Right ventricle myocardium superior (tissue), 1 donor: ENCODE measurements around the gene ACRBP. TPM values are rescaled to one million over a fixed set of nuclear protein-coding genes. Genes with fewer than 3 reads are reported as not detected.

ENCODE experiments used
- ATAC-seq: fragments of 200-7000 bp; cut with Tn5 transposase; one replicate; pipeline ENCODE4 v1.9.1; 2020; ENCODE audit warnings: mild to moderate bottlenecking; ENCODE audit not compliant: poor library complexity
- DNase-seq: peaks from one replicate; pipeline ENCODE4 v3.0.0-alpha.2; 2020
- intact Hi-C: fragments of 100-400 bp; cut with DNase I; formaldehyde crosslinking; loops from one replicate; pipeline ENCODE4 v1.11.2; 2022
- total RNA-seq: library from RNA; stranded (reverse); fragmentation: NEBNext Ultra II Directional; extraction: Animal tissue kit (Norgen Biotek cat#: 25700); gene quantifications from one replicate; pipeline ENCODE4 v1.2.1, GENCODE V29; 2021
- donor health status: DM: no; HTN: yes; CAD: no; lungs with severe emphysema.

Gene ACRBP
- total RNA-seq, 1 donor from 2014 or later, result 0.51 TPM

- no peak for ATAC-seq
- intact Hi-C loops, result no loop called here
- no peak for DNase-seq
Measured at GRCh38 chr12:6626654-6627283, 20.5 kb downstream of the ACRBP start.

DNA sequence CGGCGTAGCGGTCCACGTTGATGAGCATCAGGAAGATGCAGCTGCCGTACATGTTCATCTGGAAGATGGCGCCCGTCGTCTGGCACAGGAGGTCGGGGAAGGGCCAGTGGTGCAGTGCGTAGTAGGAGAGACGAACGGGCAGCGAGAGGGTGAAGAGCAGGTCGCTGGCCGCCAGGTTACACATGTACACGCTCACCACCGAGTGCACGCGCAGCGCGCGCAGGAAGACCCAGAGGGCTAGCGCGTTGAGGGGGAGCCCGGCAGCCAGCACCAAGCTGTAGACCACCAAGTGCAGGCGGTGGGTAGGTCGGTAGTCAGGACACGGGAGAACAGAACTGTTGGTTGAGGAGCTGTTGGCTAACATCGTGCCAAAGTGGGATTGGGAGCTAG is 26.4 kb downstream of the ACRBP start:
- intact Hi-C loops, result no loop called here
- ATAC-seq, result no peak
- DNase-seq, result no peak

DNA sequence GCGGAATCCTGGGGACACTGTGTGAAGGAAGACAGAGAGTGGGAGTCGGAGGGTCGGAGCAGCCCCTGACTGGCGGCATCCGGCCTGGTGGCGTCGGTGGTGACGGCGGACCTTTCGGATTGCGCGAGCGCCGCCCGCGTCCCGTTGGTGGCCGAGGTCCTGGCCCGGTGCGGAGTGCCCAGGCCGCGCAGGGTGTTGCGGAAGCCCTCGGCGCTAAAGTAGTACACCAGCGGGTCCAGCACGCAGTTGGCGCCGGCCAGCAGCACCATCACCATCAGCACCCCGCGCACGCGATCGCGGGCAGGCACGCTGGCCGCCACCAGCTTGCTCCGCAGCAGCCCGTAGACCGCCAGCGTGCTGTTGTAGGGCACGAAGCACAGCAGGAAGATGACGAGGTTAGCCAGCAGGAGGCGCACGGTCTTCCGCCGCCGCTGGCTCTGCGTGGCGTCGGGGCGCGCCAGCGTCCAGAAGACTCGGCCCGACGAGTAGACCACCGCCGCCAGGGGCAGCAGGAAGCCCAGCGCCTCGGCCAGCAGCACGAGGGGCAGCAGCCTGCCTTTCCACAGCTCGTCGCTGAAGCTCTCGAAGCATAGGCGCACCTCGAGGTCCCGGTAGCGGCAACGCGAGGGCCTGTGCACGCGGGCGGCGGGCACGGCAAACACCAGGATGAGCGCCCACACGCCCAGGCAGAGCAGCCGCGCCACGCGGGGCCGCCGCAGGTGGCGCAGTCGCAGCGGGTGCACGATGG is 26.9 kb downstream of the ACRBP start:
- peak; percentile 19 for ATAC-seq
- intact Hi-C loops, result no loop called here
- DNase-seq, result peak; percentile 70

GRCh38 chr12:6618483-6619225 is 28.6 kb downstream of the ACRBP start:
- no peak for ATAC-seq
- DNase-seq, result no peak
- intact Hi-C loops, result loop anchor here (5.0 kb wide), 1 partner anchor 34 kb away; no protein-coding TSS in a partner anchor

- DNase-seq (no peak), ATAC-seq (no peak)
- intact Hi-C loops, result loop anchor here (5.0 kb wide), 1 partner anchor 36 kb away; no protein-coding TSS in a partner anchor
Measured at GRCh38 chr12:6615802-6616201, 31.4 kb downstream of the ACRBP start.

GRCh38 chr12:6614513-6615172 is 32.6 kb downstream of the ACRBP start:
- DNase-seq, result no peak
- intact Hi-C loops, result loop anchor here (5.0 kb wide), 1 partner anchor 38 kb away; no protein-coding TSS in a partner anchor
- ATAC-seq, result no peak

GRCh38 chr12:6613776-6614512 is 33.3 kb downstream of the ACRBP start:
- DNase-seq (peak; percentile 93), ATAC-seq (peak; percentile 77)
- intact Hi-C loops, result no loop called here

GRCh38 chr12:6613015-6613775 is 34.0 kb downstream of the ACRBP start:
- intact Hi-C loops, result no loop called here
- peak; percentile 83 for DNase-seq
- peak; percentile 38 for ATAC-seq

GRCh38 chr12:6612652-6613014 is 34.6 kb downstream of the ACRBP start:
- DNase-seq (no peak), ATAC-seq (no peak)
- intact Hi-C loops, result no loop called here

GRCh38 chr12:6612247-6612646 is 35.0 kb downstream of the ACRBP start:
- intact Hi-C loops, result no loop called here
- no peak for DNase-seq
- ATAC-seq, result no peak

DNA sequence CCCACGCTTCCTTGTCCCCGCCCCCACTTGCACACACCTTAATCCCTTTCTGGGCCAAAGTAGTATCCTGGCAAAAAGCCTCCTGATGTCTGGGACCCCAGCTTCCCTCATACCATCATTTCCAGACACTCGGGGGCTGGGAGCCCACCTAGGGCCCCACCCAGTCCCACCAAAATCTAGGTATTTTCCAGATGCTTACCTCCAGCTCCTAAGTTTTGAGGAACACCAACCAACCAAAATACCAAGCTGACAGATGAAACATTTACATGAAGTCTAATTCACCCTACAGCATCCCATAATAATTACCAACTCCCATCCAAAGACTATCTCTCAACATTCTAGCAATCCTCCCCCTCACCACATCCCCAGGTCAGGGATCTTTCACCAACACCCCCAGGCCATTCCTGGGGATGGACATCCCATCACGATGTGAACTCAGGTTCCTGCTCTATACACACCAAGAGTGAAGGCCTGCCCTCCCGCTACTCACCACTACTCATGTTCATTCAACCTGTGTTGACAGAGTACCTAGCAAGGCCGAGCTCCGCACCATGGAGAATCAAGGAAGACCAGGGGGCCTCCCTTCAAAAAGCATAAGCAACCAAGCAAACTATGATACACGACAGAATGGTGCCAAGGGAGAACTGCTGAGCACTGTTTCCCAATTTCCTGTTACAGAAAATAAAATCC is 38.5 kb downstream of the ACRBP start:
- ATAC-seq, result no peak
- DNase-seq, result no peak
- intact Hi-C loops, result no loop called here

GRCh38 chr12:6607751-6608591 is 39.3 kb downstream of the ACRBP start:
- ATAC-seq (no peak), DNase-seq (no peak)
- intact Hi-C loops, result no loop called here

DNA sequence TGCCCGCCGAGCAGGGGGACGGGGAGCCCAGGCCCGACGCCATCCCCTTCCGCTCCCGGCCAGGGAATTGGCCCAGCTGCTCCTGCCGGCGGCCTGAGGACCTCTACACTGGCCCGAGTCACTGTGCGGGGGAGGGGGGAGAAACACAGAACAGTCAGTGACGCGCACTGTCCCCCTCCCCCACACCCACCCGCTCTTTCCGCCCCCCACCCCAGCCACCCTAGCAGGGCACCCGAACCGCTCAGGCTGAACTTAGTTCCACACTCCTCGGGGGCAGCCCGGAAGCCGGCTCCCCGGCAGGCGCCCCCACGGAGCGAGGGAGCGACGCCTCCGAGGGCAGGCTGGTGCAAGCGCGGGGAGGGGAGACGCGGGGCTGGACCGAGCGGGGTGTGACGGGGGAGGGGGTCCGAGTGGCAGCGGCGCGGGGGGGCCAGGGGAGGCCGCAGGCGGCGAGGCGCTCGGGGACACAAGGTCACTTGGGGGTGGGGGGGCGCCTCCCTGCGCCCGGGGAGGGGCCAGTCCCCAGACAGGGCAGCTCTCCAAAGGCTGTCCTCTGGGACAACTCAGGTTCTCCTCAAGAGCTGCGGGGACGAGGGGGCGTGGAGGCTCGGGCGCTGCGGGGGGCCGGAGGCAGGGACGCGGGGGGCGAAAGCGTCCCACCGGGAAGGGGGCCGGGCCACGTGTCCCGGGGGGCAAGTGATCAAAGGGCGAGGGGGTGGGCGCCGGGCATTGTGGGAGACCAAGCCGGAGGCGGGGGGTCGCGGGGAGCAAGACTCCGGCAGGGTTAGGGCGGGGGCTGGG is 40.7 kb downstream of the ACRBP start:
- intact Hi-C loops, result no loop called here
- ATAC-seq (peak; percentile 65), DNase-seq (peak; percentile 84)

DNA sequence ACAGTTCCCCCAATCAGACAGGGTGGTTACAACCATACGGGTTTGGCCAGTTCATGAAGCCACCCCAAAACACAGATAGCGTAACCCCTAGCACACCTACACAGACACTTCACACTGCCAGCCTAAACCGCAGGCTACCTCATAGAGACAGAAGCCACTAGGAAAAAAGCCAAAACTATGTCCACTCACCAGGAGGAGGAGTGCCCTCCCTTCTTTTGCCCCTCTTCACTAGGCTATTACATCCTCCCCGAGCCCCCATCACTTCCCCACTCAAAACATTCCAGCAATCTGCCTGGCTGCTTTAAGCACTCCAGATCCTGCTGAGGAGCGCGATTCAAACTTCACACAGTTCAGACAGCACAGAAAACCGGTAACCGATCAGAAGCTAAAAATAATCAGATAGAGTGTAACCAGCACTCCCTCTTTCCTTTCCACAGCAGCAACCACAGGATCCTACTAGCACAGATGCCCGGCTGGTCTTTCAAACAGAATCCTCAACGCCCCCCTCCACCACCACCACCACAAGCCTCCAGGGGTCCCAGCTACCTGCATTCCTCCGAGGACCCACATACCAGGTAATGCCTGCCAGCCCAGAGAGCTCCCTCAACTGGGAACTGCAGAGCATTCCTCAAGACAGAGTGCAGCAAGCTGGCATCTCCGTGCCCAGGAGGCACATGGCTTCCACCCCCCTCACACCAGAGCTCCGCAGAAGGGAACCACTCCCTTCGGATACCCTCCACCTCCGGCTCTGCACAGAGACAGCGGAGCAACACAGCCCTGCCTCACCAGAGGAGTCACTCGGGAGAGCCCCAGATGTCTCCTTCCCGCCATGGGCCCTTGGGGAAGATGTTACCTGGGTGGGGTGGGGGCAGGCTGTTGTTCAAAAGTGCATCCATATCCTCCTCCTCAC is 41.6 kb downstream of the ACRBP start:
- no peak for DNase-seq
- intact Hi-C loops, result no loop called here
- ATAC-seq, result peak; percentile 1
